Type B pancreatic cell (in vitro differentiated cells): ENCODE results near the gene CAMK1G. TPM values are rescaled to one million over a fixed set of nuclear protein-coding genes. Genes with fewer than 3 reads are reported as not detected.

Experiments used
- DNase-seq: peaks from one replicate; pipeline ENCODE4 v3.0.0; 2021; ENCODE audit warnings: mixed read lengths; ENCODE audit not compliant: unreplicated experiment; ENCODE audit errors: extremely low spot score
- H3K27ac Mint-ChIP-seq: 2 replicates; pipeline ENCODE4 v1.8.0; 2021; ENCODE audit warnings: mild to moderate bottlenecking, mixed read lengths
- H3K27me3 Mint-ChIP-seq: 2 replicates; pipeline ENCODE4 v1.8.0; 2021; ENCODE audit warnings: mixed read lengths
- H3K36me3 Mint-ChIP-seq: 2 replicates; pipeline ENCODE4 v1.8.0; 2021; ENCODE audit warnings: mixed read lengths
- H3K4me1 Mint-ChIP-seq: one replicate; pipeline ENCODE4 v1.8.0; 2021; ENCODE audit warnings: mixed read lengths; ENCODE audit not compliant: unreplicated experiment
- H3K4me3 Mint-ChIP-seq: 2 replicates; pipeline ENCODE4 v1.8.0; 2021; ENCODE audit warnings: mild to moderate bottlenecking, mixed read lengths
- H3K9me3 Mint-ChIP-seq: 2 replicates; pipeline ENCODE4 v1.8.0; 2021; ENCODE audit warnings: mixed read lengths
- CTCF ChIP-seq: fragments of 200-600 bp; sonication (generic); conservative IDR thresholded peaks from 2 replicates; pipeline ENCODE4 v1.5.0; 2021; ENCODE audit warnings: antibody characterized with exemption, mild to moderate bottlenecking
- long read RNA-seq: library from polyadenylated mRNA; unstranded; transcript quantifications from one replicate; pipeline ENCODE4 v2.0.0, GENCODE V29; 2020
- total RNA-seq: library from RNA; stranded (reverse); gene quantifications from 2 replicates; pipeline ENCODE4 v1.2.1, GENCODE V29; 2021; ENCODE audit warnings: low replicate concordance

Gene CAMK1G
- total RNA-seq: 2.0 and 9.4 TPM in 2 replicates
- long read RNA-seq, transcript CAMK1G-202 (13 exons, 2,440 nt): major isoform, 5 of 5 reads
- long read RNA-seq, partial matches to known transcripts: 0 of 5 reads
- long read RNA-seq, other reads (novel, unspliced or antisense): 0 of 5 reads

DNA sequence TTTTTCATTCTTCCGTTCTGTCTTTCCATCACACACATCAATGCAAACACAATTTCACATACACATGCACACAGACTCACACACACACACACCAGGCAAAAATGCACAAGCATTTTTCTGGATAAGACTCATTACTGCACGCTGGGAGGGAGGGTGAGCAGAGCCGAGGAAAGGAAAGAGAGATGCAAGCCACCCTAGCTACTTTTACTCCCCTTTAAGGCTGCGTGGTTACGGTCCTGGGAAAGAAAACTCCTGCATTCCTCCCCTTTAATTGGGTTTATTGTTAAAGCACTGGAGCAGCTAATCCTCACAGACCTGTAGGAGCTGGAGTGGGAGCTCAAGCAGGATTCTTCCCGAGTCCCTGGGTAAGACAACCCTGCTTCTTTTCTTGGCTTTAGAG, at the start of gene CAMK1G:
Gene CAMK1G, plus strand, starts transcription at position 307 of the 400 bp plus-strand sequence. CDS start 11,270 bp downstream, outside the sequence.
- Mint-ChIP-seq H3K27ac (no peak within 1 kb of the TSS), H3K36me3 (no peaks in the 10 kb centered on the region), H3K4me1 (no peaks in the 10 kb centered on the region), H3K9me3 (no peaks in the 10 kb centered on the region), H3K4me3 (no peak within 1 kb of the TSS), H3K27me3 (peaks cover 12% of the 10 kb centered on the region)
- TF ChIP-seq CTCF: no peak
- no peak for DNase-seq

DNA sequence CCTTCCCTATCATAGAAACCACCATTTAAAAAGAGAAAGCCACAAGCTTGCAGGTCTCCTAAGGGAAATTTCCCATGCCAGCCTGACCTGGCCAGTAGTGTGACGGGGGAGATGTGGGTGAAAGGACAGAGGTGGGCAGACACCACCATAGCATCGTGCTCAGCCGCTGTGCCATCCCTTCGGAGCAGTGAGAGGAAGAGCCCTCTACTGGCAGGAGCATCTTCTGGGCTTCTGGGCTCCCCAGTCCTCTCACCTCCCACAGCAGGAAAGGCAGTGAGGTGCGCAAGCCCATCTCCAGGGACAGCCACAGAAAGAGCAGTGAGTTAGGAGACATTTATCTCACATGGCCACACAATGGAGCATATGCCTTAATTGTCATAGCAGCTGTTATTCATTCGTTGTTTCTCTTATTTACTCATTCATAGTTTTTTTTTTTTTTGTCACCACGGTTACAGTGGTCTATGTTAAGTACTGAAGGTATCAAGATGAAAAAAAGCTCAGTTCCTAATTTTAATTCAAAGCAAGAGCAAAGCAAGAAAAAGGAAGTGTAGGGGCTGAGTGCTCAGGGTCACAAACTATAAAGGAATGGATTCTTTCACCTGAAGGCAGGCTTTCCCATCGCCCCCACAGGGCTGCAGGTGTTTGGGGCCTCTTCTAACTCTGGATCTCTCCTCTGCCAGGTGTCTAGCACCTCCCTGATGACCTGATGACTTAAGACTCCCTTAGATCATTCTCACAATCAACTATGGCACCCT, 48.8 kb upstream of the CAMK1G start:
- Mint-ChIP-seq H3K9me3 (no peaks in the 10 kb centered on the region), H3K36me3 (no peaks in the 10 kb centered on the region), H3K4me3 (no peak overlapping the region), H3K27me3 (peaks cover 25% of the 10 kb centered on the region), H3K4me1 (peaks cover 7% of the 10 kb centered on the region), H3K27ac (no peak overlapping the region)
- no peak for DNase-seq
- no peak for TF ChIP-seq CTCF

GRCh38 chr1:209536843-209537242, 46.7 kb upstream of the CAMK1G start:
- Mint-ChIP-seq H3K4me1 (peaks cover 3% of the 10 kb centered on the region), H3K27me3 (peaks cover 28% of the 10 kb centered on the region), H3K36me3 (no peaks in the 10 kb centered on the region), H3K27ac (no peak overlapping the region), H3K9me3 (no peaks in the 10 kb centered on the region), H3K4me3 (no peak overlapping the region)
- no peak for TF ChIP-seq CTCF
- DNase-seq: no peak

GRCh38 chr1:209537336-209538114, 46.0 kb upstream of the CAMK1G start:
- no peaks in the 10 kb centered on the region for H3K4me1 Mint-ChIP-seq
- no peak overlapping the region for H3K4me3 Mint-ChIP-seq
- peaks cover 27% of the 10 kb centered on the region for H3K27me3 Mint-ChIP-seq
- H3K36me3 Mint-ChIP-seq: no peaks in the 10 kb centered on the region
- H3K27ac Mint-ChIP-seq: no peak overlapping the region
- no peak for DNase-seq
- TF ChIP-seq CTCF: no peak
- no peaks in the 10 kb centered on the region for H3K9me3 Mint-ChIP-seq

DNA sequence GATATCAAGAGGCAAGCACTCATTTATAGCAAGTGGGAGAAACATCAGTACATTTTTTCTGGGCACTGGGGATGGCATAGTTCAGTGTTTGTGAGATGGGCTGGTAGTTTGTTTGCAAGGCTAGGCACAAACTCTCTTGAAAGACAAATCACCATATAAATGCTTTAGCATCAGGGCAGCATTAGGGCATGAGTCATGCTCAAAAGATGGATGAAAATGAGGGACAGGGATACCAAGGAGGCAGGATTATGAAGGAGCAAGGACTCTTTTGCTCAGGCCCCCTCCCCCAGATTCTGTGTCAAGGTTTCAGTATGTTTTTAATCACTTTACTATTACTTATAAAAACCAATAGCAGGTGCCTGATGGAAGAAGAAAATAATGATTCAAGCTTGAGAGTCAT, 43.9 kb upstream of the CAMK1G start:
- H3K4me3 Mint-ChIP-seq: no peak overlapping the region
- no peak for TF ChIP-seq CTCF
- H3K27me3 Mint-ChIP-seq: peaks cover 24% of the 10 kb centered on the region
- no peaks in the 10 kb centered on the region for H3K36me3 Mint-ChIP-seq
- no peaks in the 10 kb centered on the region for H3K9me3 Mint-ChIP-seq
- DNase-seq: no peak
- no peak overlapping the region for H3K27ac Mint-ChIP-seq
- H3K4me1 Mint-ChIP-seq: no peaks in the 10 kb centered on the region
